Measurements from ENCODE around the gene LCN15.
"Not testable (repeated sequence)": the region's sequence is repeated elsewhere in the genome, so short reads cannot be mapped to it uniquely, and the experiment has no call there.

LCN15 gene

GRCh38 chr9:136775191-136775590 lies 10.9 kb upstream of the LCN15 start:
- in situ Hi-C loops (cut with MboI; ENCODE audit: low sequenced_read_pairs) = no loop called here

- in situ Hi-C loops (cut with MboI; ENCODE audit: low sequenced_read_pairs) = no loop called here
These were observed 10.2 kb upstream of the LCN15 start for GRCh38 chr9:136774416-136775045.

- in situ Hi-C loops (cut with MboI; ENCODE audit: low sequenced_read_pairs) = no loop called here
These were observed 9.2 kb upstream of the LCN15 start for GRCh38 chr9:136773386-136774044.

- in situ Hi-C loops (cut with MboI; ENCODE audit: low sequenced_read_pairs) = no loop called here
These were observed 7.6 kb upstream of the LCN15 start for GRCh38 chr9:136771907-136772415.

- in situ Hi-C loops (cut with MboI; ENCODE audit: low sequenced_read_pairs) = no loop called here
These were observed 5.4 kb upstream of the LCN15 start for GRCh38 chr9:136769710-136770191.

GRCh38 chr9:136766410-136767120 lies 2.2 kb upstream of the LCN15 start:
- in situ Hi-C loops (cut with MboI; ENCODE audit: low sequenced_read_pairs) = not testable (repeated sequence)

GRCh38 chr9:136765745-136766409 lies 1.6 kb upstream of the LCN15 start:
- in situ Hi-C loops (cut with MboI; ENCODE audit: low sequenced_read_pairs) = not testable (repeated sequence)

- in situ Hi-C loops (cut with MboI; ENCODE audit: low sequenced_read_pairs) = no loop called here
These were observed 723 bp upstream of the LCN15 start for GRCh38 chr9:136765041-136765440.

GRCh38 chr9:136763649-136764035 lies 676 bp downstream of the LCN15 start:
- in situ Hi-C loops (cut with MboI; ENCODE audit: low sequenced_read_pairs) = no loop called here

GRCh38 chr9:136762915-136763648 lies 1.2 kb downstream of the LCN15 start:
- in situ Hi-C loops (cut with MboI; ENCODE audit: low sequenced_read_pairs) = no loop called here

GRCh38 chr9:136762221-136762691 lies 2.1 kb downstream of the LCN15 start:
- in situ Hi-C loops (cut with MboI; ENCODE audit: low sequenced_read_pairs) = no loop called here

GRCh38 chr9:136761545-136761981 lies 2.8 kb downstream of the LCN15 start:
- in situ Hi-C loops (cut with MboI; ENCODE audit: low sequenced_read_pairs) = no loop called here

GRCh38 chr9:136760834-136761544 lies 3.3 kb downstream of the LCN15 start:
- in situ Hi-C loops (cut with MboI; ENCODE audit: low sequenced_read_pairs) = not testable (repeated sequence)

- in situ Hi-C loops (cut with MboI; ENCODE audit: low sequenced_read_pairs) = no loop called here
These were observed 3.9 kb downstream of the LCN15 start for GRCh38 chr9:136760424-136760823.

GRCh38 chr9:136759436-136760325 lies 4.6 kb downstream of the LCN15 start:
- in situ Hi-C loops (cut with MboI; ENCODE audit: low sequenced_read_pairs) = no loop called here

- in situ Hi-C loops (cut with MboI; ENCODE audit: low sequenced_read_pairs) = no loop called here
These were observed 5.3 kb downstream of the LCN15 start for GRCh38 chr9:136759001-136759400.

- in situ Hi-C loops (cut with MboI; ENCODE audit: low sequenced_read_pairs) = no loop called here
These were observed 6.6 kb downstream of the LCN15 start for GRCh38 chr9:136757751-136758140.

GRCh38 chr9:136757328-136757727 lies 7.0 kb downstream of the LCN15 start:
- in situ Hi-C loops (cut with MboI; ENCODE audit: low sequenced_read_pairs) = no loop called here

GRCh38 chr9:136756836-136757235 lies 7.5 kb downstream of the LCN15 start:
- in situ Hi-C loops (cut with MboI; ENCODE audit: low sequenced_read_pairs) = no loop called here
